GM12874 (cell line): ENCODE results near the gene SLC39A11.

ENCODE experiments used
- CTCF ChIP-seq: IDR thresholded peaks from 2 replicates; pipeline ENCODE4 v1.5.1; 2011; ENCODE audit warnings: low read depth, mild to moderate bottlenecking, control low read depth, low read length, moderate library complexity; ENCODE audit not compliant: insufficient read depth

The SLC39A11 gene

DNA sequence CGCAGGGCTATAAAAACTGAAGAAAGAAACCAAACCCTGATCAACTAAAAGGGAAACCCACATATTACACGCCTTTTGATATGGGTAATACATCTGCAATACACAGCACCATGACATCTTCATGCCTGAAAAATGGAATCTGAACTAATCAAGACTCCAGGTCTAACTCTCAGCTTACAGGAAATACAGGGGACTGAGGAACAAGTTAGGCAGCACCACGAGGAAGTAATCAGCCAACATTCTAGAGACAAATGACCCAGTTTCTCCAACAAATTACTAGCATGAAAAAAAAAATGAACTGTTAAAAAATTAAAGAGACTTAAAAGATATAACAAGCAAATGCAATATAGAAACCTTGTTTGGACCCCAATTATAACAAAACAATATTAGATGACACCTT lies 9.1 kb downstream of the SLC39A11 start:
- TF ChIP-seq CTCF: no peak

DNA sequence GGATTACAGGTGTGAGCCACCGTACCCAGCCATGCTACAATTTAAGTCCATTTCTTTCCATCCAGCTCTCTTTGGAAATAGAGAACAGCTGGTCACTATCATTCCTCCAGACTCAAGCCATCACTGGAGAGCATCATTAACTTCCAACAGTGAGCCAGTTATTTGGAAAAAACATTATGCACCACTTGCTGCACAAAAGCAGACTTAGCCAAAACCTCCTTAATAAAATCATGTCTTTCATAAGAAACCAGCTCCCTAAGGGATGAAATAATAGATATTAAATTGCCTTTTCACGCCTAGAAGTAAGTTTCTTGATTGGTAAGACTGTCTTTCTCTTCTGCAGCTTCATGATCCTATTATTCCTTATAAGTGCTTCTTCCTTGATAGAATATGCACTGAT lies 17.9 kb downstream of the SLC39A11 start:
- TF ChIP-seq CTCF: no peak

- no peak for TF ChIP-seq CTCF
These were observed 20.1 kb downstream of the SLC39A11 start for GRCh38 chr17:73072219-73072962.

- no peak for TF ChIP-seq CTCF
These were observed 21.2 kb downstream of the SLC39A11 start for GRCh38 chr17:73071066-73071999.

DNA sequence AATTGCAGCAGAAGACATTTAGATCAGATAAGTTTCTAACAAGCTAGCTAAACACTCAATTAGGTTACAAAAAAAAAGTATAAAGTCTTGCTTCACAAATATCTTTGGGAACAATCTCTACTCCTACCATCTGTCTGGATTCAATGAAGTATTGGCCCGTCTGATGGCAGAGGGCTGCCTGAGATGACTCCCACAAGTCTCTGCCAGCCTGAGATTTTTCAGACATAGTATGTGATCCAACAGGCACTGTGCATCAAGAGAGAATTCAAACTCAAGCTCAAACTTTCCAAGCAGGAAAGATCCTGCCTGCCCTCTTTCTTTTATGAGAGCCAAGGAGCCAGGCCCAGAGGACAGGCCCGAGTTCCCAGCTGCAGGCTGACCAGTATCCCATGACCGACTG lies 22.6 kb downstream of the SLC39A11 start:
- no peak for TF ChIP-seq CTCF

DNA sequence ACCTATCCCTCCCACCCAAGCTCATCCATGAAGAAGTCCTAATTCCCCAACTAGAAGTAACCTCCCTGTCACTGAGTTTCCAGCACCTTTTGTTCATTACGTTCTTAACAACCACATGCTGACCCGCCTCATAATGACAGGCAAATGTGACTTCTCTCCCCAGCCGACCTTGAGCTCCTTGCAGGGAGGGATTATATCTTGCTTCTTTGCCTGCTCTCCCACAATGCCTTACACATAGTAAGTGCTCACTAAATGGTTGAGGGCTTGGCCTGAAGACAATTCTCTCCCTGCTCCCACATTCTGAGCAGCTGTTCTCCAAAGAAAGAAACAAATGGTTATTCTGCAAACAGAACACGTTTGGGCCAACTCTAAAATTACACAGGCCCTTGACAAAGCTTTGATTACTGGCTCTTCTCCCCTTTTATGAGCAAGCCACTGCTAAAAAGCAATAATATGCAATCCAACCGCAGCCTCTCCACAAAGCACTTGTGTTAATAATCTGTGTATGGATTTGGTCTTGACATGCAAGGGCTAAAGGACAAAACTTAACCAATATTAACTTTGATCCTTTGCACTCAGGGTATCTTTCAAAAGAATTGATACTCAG lies 23.2 kb downstream of the SLC39A11 start:
- no peak for TF ChIP-seq CTCF
